Hindlimb muscle (tissue), 1 donor: ENCODE results near the gene TCF19. TPM values are rescaled to one million over a fixed set of nuclear protein-coding genes. Genes with fewer than 3 reads are reported as not detected.

Experiments used
- DNase-seq: peaks from one replicate; pipeline ENCODE4 v3.0.0-alpha.2; 2013
- polyA plus RNA-seq: library from polyadenylated mRNA; unstranded; fragments of 120-200 nt; gene quantifications from one replicate; pipeline ENCODE4 v1.2.1, GENCODE V29; 2013; ENCODE audit not compliant: insufficient read length

The TCF19 gene
- polyA plus RNA-seq, 1 donor = 10.0 TPM

DNA sequence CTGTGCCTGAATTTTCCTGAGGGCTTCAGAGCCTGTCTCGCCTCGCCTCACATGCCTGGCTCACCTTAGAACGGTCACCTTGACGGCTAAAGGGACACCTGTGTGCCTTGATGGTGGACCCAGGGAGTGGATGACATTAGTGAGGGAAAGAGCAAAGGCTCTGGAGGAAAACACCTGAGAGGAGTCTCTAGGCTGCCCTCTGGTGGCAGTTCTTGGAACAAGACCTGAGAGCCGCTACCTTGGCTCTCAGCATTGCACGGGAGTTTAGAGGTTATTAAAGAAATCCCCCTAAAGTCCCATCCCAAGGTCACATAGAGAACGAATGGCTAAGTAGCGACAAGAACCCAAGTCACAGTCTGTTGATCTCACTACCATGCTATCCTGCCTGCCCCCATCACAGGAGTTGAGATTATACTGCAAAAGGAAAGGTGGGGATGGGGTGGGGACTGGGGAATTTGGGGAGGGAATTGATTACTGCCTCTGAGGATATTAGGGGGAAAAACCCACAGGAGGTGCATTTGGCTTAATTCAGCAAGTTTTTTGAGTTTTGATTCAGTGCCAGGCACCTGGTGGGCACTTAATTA, 30.2 kb upstream of the TCF19 start:
- no peak for DNase-seq

DNA sequence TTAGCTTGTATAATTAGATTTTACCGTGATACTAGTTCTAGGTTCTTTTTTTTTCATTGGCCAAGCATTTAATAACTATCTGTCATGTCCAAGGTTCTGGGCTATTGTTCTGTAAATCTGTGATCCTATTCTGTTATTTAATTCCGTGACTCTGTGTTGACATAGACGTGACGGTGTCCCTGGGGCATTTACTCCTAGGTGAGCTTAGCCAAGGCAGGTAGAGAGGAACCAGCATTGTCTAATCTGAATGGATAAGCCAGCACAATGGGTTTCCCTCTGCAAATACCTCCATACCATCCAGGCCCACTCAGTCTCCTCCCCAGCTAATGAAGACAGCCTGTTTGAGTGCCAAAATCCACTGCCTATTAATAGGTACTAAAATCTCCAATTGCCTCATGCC, 29.3 kb upstream of the TCF19 start:
- DNase-seq = no peak

DNA sequence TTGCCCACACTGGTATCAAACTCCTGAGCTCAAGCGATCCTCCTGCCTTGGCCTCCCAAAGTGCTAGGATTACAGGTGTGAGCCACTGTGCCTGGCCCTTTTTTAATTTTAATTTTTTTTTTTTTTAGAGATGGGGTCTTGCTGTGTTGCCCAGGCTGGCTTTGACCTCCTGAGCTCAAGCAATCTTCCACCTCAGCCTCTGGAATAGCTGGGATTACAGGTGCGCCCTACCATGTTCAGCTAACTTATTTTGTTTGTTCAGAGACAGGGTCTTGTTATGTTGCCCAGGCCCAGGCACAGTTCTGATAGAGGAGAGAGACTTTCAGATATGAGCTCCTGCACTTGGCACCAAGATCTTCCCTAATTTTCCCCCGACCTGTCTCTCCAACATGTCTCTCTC, 27.6 kb upstream of the TCF19 start:
- no peak for DNase-seq

DNA sequence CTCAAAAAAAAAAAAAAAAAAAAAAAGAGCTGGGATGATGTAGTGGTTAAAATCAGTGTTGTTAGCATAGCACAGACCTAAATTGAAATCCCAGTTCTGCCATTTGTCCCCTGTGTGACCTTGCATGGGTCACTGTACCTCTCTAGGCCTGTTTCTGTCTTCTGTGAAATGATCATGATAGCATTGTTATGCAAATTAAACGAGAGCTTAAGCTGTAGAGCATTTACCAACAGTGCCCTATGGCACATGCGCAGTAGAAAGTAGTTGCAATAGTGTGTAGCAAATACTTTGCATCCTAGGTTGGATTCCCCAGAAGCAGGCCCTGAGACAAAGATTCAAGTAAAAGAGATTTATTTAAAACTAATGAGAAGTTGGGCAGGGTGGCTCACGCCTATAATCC, 26.8 kb upstream of the TCF19 start:
- no peak for DNase-seq

DNA sequence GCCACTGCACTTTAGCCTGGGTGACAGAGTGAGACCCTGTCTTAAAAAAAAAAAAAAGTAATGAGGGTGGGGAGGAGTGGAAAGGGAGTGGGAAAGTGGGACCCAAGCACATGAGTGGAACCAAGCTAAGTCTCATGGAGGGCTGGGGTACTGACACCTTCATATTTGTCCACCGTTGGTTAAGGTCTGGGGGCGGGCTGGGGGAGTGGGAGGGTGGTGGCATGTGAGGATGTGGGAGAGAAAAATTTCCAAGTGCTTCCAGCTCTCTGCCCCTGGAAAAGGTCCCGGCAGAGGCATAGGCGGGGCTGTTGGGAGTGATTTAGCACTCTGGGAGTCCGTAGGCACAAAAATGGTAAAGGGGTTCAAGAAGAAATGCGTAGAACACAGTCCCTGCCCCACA, 25.6 kb upstream of the TCF19 start:
- DNase-seq = no peak

DNA sequence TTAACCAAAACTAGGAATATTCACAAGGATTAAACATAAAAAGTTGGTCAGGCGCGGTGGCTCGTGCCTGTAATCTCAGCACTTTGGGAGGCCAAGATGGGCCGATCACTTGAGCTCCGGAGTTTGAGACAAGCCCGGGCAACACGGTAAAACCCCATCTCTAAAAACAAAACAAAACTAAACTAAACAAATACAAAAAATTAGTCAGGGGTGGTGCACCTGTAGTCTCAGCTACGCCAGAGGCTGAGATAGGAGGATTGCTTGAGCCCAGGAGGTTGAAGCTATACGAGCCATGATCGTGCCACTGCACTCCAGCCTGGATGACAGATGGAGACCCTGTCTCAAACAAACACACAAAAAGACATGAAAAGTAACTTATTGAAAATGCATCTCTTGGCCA, 22.7 kb upstream of the TCF19 start:
- no peak for DNase-seq

DNA sequence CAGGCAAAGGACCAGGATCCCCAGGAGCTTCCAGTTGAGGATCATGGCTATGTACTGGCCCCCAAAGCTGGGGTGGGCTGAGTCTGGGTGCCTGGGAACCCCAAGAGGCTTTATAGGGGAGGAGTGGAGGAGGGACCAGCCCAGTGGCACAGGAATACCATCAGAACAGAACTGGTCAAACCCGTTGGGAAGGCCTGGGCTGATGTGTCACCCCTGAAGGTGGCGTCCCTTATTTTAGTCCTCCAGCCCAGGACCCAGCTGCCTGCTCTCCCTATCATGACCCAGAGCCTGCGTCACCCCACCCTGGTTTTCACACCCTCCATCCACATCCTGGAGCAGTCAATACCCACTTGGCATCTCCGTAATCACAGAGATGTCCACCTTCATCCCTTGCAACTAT, 19.4 kb upstream of the TCF19 start, which contains the start of gene PSORS1C2:
Gene PSORS1C2 (minus strand): TSS at position 85 of the 400 bp plus-strand sequence. CDS start 40 bp downstream, at position 45.
- no peak for DNase-seq

DNA sequence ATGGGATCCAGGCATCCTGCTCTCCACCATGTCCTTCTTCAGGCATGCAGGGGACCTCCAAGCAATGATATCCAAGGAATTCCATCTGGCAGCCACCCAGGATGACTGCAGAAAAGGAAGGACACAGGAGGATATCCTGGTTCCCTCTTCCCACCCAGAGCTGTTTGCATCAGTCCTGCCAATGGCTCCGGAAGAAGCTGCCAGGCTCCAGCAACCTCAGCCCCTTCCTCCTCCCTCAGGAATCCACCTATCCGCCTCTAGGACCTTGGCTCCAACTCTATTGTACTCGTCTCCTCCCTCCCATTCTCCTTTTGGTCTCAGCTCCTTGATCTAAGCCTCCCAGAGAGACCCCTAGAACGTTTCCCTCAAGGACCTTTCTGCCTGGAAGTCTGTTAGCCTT, 18.8 kb upstream of the TCF19 start:
- no peak for DNase-seq

DNA sequence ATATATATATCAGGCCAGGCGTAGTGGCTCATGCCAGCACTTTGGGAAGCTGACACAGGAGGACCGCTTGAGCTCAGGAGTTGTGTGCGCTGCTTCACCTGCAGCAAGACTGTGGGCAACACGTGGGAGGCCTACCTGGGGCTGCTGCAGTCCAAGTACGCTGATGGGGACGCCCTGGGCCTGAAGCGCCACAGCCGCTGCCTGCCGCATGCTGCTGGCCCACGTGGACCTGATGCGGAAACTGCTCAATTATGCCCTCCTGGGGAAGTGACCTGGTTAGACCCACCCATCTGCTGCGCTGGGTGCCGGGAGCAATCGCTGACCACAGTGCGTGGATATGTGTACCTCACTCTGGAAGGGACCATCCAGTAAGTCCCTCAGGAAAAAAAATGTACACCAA, 17.7 kb upstream of the TCF19 start:
- no peak for DNase-seq

DNA sequence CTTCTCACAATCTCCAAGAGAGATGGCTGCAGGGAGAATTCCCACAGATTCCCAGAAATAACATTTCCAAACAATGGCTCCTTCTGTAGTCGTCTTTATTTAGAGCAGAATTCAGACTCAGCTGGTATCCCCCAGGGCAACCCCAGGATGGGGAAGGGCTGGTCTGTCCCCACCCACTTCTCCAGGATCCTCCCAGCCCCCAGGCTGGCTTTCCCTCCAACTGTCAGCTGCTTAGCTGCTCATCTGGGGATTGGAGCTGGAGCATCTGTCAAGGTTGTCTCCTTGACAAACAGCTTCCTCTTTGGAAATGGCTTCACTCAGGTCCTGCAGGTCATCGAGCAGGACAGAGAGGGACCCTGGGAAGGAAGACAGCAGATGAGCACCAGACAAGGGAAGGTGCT, 16.0 kb upstream of the TCF19 start:
- no peak for DNase-seq

DNA sequence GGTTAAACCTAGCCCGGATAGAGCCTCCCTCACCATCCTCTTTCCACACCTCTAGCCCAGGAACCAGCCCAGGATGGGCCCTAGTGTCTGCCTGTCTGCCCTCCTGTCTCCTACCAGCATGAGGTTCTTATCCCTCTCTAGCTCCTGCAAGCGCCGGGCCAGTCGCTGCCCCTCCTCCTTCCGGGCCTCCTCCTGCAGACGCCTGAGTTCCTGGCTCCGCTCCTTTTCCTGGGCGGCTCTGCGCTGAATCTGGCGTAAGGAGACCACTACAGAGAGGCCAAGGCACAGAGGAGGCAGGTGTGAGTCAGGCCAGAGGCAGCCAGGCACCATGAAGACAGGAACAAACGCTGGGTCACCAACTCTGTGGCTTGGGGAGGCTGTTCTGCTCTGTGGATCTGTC, 15.2 kb upstream of the TCF19 start:
- DNase-seq = peak; percentile 74

DNA sequence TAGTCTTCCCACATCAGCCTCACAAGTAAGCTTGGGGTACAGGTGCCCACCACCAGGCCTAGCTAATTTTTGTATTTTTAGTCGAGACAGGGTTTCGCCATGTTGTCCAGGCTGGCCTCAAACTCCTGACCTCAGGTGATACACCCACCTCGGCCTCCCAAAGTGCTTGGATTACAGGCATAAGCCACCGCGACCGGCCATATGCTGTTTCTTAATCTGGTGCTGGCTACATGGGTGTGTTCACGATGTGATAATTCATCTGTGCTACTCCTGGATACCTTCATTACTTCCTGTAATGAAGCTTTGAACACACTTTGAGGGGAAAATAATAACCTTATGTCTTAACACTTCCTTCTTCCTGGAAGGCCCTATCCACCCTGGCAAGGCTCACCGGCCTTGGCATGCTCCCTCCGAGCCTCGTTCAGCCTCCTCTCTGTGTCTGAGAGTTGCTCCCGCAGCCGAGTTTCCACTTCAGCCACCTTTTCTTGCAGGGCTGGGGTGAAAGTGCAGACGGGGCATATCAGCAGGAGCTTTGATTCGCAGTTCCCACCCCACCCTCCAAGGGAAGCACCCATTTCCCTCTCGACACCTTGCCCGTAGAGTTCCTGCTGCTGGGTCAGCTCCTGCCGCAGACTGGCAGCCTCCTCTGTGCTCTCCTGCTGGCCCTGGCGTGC, 14.0 kb upstream of the TCF19 start:
- no peak for DNase-seq

DNA sequence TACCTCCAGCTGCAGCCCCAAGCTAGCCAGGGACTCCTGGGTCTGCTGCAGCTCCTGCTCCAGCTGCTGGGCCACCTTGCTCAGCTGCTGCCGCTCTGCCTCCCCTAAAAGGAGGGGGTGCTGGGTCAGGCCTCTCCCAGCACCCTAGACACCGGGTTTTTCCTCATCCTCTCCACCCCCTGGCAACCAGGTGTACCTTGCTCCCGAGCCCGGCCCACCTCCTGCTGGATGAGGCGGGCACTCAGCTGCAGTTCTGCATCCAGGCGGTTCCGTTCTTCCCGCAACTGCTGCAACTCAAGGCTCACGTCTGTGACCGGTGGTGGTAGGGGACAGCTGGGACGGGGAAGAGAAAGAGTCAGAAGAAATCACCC, 13.4 kb upstream of the TCF19 start:
- no peak for DNase-seq

DNA sequence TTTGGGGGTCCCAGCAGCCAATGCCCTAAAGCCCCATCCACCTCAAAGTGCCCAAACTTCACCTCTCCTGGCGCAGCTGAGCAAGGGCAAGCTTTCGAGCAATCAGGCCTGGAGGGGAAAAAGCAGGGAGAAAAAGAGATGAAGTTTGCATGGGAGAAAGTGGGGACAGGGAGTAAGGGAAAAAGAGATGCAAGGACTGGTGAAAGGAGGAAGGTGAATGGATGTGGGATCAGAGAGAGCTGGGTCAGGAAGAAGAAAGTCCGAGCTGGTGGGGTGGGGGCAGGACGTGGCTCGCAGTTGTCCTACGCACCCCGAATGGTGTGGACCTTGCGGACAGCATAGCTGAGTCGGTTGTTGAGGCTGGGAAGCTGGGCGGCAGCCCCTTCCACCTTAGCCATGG, 13.0 kb upstream of the TCF19 start:
- no peak for DNase-seq

DNA sequence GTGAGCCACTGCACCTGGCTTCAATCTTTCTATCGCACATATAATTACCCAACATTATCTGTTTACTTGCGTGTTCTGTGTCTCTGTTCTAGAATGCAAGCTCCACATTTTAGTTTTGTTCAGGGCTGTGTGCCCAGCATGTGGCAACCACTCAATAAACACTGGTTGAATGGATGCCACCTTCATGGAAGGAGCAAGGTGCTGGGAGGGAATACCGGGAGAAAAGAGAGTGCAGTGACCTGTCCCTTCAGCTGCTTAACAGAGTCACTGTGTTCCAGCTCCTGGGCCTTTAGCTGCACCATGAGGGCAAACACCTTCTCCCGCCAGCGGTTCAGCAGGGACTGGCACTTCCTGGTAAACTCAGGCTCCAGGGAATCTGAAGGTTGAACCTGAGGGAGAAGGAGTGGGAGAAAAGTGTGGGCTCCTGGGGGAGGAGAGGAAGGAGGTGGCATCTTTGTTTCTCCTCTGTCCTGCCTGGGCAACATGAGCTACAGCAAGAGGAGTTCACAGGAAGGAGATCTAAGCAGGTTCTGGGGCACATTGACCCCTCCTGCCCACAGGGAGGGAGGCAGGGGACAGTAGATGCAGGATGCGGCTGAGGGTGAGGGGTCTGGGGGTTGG, 8.5 kb upstream of the TCF19 start:
- DNase-seq = no peak

DNA sequence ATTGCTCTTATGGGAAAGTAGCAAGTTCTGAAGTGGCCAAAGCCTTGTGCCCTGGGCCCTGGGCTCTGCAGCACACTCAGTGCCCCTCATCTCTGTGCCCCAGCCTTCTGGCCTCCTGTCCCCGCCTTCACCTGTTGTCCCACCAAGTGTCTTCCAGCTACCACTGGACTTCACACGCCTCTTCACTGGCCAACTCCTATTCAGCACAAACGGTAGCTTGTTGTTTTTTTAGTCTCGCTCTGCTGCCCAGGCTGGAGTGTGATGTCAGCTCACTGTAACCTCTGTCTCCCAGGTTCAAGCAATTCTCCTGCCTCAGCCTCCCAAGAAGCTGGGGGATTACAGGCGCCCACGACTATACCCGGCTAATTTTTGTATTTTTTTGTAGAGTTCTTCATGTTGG, 5.6 kb upstream of the TCF19 start:
- DNase-seq = no peak

DNA sequence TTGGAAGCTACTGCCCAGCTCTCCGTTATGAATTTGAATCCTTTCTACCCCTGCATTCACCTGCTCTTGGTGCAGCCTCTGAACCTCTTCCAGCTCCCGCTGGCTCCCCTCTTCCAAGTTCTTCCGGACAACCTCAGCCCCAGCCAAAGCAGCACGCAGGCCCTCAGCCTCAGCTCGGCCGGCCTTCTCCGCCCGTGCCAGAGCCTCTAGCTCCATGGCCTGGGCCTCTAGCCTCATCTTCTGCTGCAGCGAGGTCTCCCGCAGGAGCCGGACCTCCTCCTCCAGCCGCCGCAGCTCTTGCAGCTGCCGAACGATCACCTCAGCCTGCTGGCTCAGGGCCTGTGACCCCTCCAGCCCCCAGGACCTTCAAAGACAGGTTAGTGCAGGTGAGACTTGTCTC, 4.0 kb upstream of the TCF19 start:
- no peak for DNase-seq

DNA sequence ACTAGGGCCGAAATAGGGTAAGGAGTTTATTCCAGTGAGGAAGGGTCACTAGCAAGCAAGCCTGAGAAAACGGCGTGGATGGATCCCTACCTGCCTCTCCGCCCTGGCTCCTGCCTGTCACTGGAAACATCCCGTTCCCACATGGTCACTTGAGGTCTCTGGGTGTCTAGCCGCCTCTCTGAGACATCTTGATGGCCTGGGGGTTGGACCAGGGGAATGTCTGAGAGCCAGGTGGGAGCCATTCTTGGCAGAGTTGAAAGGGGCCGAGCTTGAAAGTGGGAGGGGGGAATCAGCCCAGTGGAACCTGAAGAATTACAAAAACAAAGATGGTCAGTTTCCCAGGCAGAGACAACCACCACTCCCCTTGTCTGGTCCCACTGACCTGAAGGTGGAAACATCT, 1.7 kb upstream of the TCF19 start:
- DNase-seq = no peak

DNA sequence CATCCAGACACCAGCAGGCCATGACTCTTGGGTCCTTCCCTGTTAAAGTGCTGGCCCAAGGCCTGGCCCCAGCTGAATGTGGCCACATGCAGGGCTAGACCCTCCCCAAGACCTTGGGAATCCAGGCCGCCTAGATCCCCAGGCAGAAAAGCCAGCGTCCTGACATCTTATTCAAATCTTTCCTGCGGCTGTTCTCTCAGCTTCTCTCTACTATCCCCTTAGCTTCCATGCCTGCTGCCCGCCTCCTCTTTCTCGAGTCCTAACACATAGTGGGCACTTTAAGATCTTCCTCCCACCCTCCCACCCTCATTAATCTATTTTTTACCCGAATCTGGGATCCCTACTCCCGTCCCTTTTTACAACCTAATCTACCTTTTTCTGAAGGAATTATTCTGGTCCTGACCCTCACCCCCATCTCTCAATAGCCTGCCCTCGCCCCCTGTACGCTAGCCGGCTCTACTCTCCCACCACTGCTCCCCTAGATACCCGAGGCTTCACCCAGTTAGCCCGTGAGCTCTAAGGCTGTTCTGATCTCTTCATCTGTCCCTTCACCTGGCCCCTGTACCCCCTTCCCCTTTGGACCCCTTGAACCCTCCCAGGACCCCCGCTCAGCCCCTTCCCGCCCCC, 763 bp upstream of the TCF19 start, which contains the start of gene CCHCR1:
Gene CCHCR1 (minus strand): TSS at position 290 of the 627 bp plus-strand sequence. CDS start 202 bp downstream, at position 88.
- DNase-seq = no peak

DNA sequence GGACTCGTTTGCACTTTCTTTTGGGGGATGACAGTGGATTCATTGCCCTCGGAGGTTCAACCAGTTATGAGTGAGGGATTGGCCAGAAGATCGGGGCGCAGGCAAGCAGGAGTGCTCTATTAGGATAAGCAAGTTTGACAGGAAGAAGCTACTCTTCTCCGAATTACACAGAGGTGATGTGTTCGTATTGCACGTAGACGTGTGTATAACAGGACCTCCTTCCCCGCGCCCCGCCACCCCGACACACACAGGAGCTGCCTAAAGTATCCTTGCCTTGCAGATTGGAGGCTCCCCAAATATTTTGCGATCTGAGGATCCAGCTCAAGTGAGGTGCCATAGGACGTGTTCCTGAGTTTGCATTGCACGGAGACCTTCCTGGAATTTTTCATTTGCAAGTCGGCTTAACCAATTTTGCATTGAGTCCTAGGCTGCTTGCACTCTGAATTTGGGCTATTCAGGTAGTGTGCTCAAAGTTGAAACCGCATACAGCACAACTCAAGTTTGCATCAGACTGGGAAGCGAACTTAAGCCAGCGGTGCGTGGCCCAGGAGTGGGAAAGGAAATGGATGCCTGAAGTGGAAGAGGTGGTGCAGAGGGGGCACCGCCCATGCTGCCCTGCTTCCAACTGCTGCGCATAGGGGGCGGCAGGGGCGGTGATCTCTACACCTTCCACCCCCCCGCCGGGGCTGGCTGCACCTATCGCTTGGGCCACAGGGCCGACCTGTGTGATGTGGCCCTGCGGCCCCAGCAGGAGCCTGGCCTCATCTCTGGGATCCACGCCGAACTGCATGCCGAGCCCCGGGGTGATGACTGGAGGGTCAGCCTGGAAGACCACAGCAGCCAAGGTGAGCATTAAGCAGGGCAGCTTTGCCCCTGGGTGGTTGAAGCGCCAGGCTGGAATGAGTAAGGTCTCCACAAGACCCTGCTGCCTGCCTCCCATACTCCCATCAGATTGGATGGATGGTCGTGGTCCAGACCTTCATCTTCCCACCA, 770 bp downstream of the TCF19 start:
- no peak for DNase-seq

DNA sequence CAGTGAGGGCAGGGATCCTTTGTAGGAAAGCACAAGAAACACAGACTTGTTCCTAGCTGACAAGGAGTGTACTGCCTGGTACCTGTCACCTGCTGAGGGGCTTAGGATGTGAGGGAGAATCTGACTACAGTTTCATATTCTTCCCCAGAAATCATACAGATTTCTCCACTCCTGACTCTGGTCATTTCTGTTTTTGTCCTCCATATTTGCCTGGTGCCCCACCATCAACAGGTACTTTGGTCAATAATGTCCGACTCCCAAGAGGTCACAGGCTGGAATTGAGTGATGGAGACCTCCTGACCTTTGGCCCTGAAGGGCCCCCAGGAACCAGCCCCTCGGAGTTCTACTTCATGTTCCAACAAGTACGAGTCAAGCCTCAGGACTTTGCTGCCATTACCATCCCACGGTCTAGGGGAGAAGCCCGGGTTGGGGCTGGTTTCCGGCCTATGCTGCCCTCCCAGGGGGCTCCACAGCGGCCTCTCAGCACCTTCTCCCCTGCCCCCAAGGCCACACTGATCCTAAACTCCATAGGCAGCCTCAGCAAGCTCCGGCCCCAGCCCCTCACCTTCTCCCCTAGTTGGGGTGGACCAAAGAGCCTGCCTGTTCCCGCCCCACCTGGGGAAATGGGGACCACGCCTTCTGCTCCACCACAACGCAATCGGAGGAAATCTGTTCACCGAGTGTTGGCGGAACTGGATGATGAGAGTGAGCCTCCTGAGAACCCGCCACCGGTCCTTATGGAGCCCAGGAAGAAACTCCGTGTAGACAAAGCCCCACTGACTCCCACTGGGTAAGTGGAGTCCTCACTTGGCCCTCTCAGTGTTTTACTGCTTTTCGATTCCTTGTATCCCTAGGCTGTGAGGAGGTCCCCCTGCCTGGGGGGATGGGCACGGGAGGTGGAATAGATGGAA, 3.1 kb downstream of the TCF19 start:
- DNase-seq = no peak
